ENCODE measurements around the gene DNAH17.

- no peak for TF ChIP-seq CTCF (IDR thresholded peaks at IDR 0.05)
- TF ChIP-seq POLR2A (IDR thresholded peaks at IDR 0.05) = no peak
- TF ChIP-seq EP300 (IDR thresholded peaks at IDR 0.05) = no peak
Observed at GRCh38 chr17:78500806-78501205, 76.4 kb downstream of the DNAH17 start.
